Activated CD8-positive, alpha-beta memory T cell treated with anti-CD3 and anti-CD28 coated beads, Interleukin-2, amount 10 ng/mL, durations not matched to agents 7 days and 5 days (primary cell): Measurements from ENCODE around the gene PRDX2. TPM values are rescaled to one million over a fixed set of nuclear protein-coding genes. Genes with fewer than 3 reads are reported as not detected.

ENCODE experiments used
- ATAC-seq: fragments of 150-1000 bp; cut with Tn5 transposase; one replicate; pipeline ENCODE4 v1.10.0; 2021; ENCODE audit warnings: moderate library complexity
- CTCF ChIA-PET: fragments of 350-600 bp; sonication (Branson Sonifier 250); formaldehyde crosslinking; loops from one replicate; lab custom pipeline; 2021; ENCODE audit warnings: antibody characterized with exemption; lab: Charles Lee
- DNase-seq: peaks from one replicate; pipeline ENCODE4 v3.0.0-alpha.2; 2020
- H3K27ac Mint-ChIP-seq: one replicate; pipeline ENCODE4 v1.8.0; 2021; ENCODE audit warnings: mild to moderate bottlenecking, mixed read lengths
- H3K27me3 Mint-ChIP-seq: one replicate; pipeline ENCODE4 v1.8.0; 2021; ENCODE audit warnings: mixed read lengths
- H3K36me3 Mint-ChIP-seq: one replicate; pipeline ENCODE4 v1.8.0; 2021; ENCODE audit warnings: mild to moderate bottlenecking, mixed read lengths
- H3K4me1 Mint-ChIP-seq: one replicate; pipeline ENCODE4 v1.8.0; 2021; ENCODE audit warnings: mixed read lengths
- H3K4me3 Mint-ChIP-seq: one replicate; pipeline ENCODE4 v1.8.0; 2021; ENCODE audit warnings: mild to moderate bottlenecking, moderate library complexity, mixed read lengths
- H3K9me3 Mint-ChIP-seq: one replicate; pipeline ENCODE4 v1.8.0; 2022; ENCODE audit warnings: low read depth, mixed read lengths
- microRNA-seq: library from miRNA; unstranded; fragments of <30 nt; microRNA quantifications from one replicate; pipeline ENCODE4 v1.2.0, GENCODE V29; 2022
- total RNA-seq, 2 experiments: library from RNA; stranded (reverse); gene quantifications; one replicate each; pipeline ENCODE4 v1.2.3, GENCODE V29; 2021

Gene PRDX2
- total RNA-seq, 2 experiments from 2014 or later: 168 to 218 TPM

- no peak for ATAC-seq
- Mint-ChIP-seq H3K4me1 (peaks cover 3% of the 10 kb centered on the region), H3K4me3 (no peak overlapping the region), H3K9me3 (peaks cover 5% of the 10 kb centered on the region), H3K27ac (no peak overlapping the region), H3K27me3 (peaks cover 12% of the 10 kb centered on the region), H3K36me3 (peaks cover 27% of the 10 kb centered on the region)
- no peak for DNase-seq
- CTCF ChIA-PET: interaction anchor here (1.1 to 3.7 kb wide), 3 partner anchors 9 to 32 kb away, joined by 3 to 15 read pairs (median 4); no protein-coding TSS in a partner anchor
These were observed 53.1 kb downstream of the PRDX2 start for GRCh38 chr19:12748489-12748888.

Small RNA genes within 50 kb of the gene (microRNA-seq; reads per million reads assigned to microRNA genes)
- gene MIR5684: not detected

Other genes starting within 250 kb of the PRDX2 start
- 10 to 100 TPM; 14.0 to 14.7 TPM for gene ZNF490, start 191.0 kb downstream of the PRDX2 start, total RNA-seq
- gene ZNF791, start 190.9 kb downstream of the PRDX2 start, total RNA-seq: 10 to 100 TPM; 30.0 to 41.5 TPM
- gene MAN2B1, start 135.1 kb downstream of the PRDX2 start, total RNA-seq: 100 to 1,000 TPM; 102 to 118 TPM
- gene WDR83, start 135.0 kb downstream of the PRDX2 start, total RNA-seq: 10 to 100 TPM; 21.4 to 22.0 TPM
- 100 to 1,000 TPM; 106 to 111 TPM for gene DHPS, start 119.9 kb downstream of the PRDX2 start, total RNA-seq
- not detected for gene GNG14, start 113.8 kb downstream of the PRDX2 start, total RNA-seq
- 1 to 10 TPM; 5.2 to 6.3 TPM for gene FBXW9, start 105.2 kb downstream of the PRDX2 start, total RNA-seq
- gene TNPO2, start 77.9 kb downstream of the PRDX2 start, total RNA-seq: 100 to 1,000 TPM; 101 to 104 TPM
- 100 to 1,000 TPM; 195 to 239 TPM for gene TRIR, start 67.1 kb downstream of the PRDX2 start, total RNA-seq
- 10 to 100 TPM; 68.6 to 84.1 TPM for gene GET3, start 64.3 kb downstream of the PRDX2 start, total RNA-seq
- gene BEST2, start 50.0 kb downstream of the PRDX2 start, total RNA-seq: not detected
- gene HOOK2, start 26.2 kb downstream of the PRDX2 start, total RNA-seq: 10 to 100 TPM; 16.6 to 18.2 TPM
- 100 to 1,000 TPM; 142 to 191 TPM for gene JUNB, start 10.3 kb downstream of the PRDX2 start, total RNA-seq
- 10 to 100 TPM; 27.9 to 29.8 TPM for gene THSD8, start 269 bp upstream of the PRDX2 start, total RNA-seq
- gene RNASEH2A, start 4.8 kb upstream of the PRDX2 start, total RNA-seq: 10 to 100 TPM; 53.4 to 58.8 TPM
- gene RTBDN, start 32.8 kb upstream of the PRDX2 start, total RNA-seq: not detected
- gene MAST1, start 36.7 kb upstream of the PRDX2 start, total RNA-seq: 1 to 10 TPM in 1 of 2 experiments, under 1 TPM in 1; 0.67 to 2.5 TPM
- 10 to 100 TPM; 32.5 to 34.1 TPM for gene DNASE2, start 79.6 kb upstream of the PRDX2 start, total RNA-seq
- under 1 TPM; 0.29 to 0.45 TPM for gene KLF1, start 85.4 kb upstream of the PRDX2 start, total RNA-seq
- gene GCDH, start 89.4 kb upstream of the PRDX2 start, total RNA-seq: 10 to 100 TPM; 38.7 to 46.1 TPM
- gene SYCE2, start 117.5 kb upstream of the PRDX2 start, total RNA-seq: 1 to 10 TPM; 2.2 to 2.5 TPM
- 100 to 1,000 TPM in 1 of 2 experiments, 10 to 100 TPM in 1; 96.6 to 131 TPM for gene FARSA, start 131.9 kb upstream of the PRDX2 start, total RNA-seq
- 100 to 1,000 TPM; 745 to 898 TPM for gene CALR, start 136.8 kb upstream of the PRDX2 start, total RNA-seq
- gene RAD23A, start 144.1 kb upstream of the PRDX2 start, total RNA-seq: 100 to 1,000 TPM; 164 to 168 TPM
- gene GADD45GIP1, start 155.4 kb upstream of the PRDX2 start, total RNA-seq: 10 to 100 TPM; 23.9 to 24.9 TPM
- under 1 TPM; 0.21 to 0.26 TPM for gene DAND5, start 167.8 kb upstream of the PRDX2 start, total RNA-seq
- gene NFIX, start 193.7 kb upstream of the PRDX2 start, total RNA-seq: under 1 TPM; 0.21 to 0.32 TPM